Muscle of arm (tissue), 12 donors: ENCODE data around the gene PRDM5. TPM values are rescaled to one million over a fixed set of nuclear protein-coding genes. Genes with fewer than 3 reads are reported as not detected.

ENCODE experiments used
- DNase-seq: peaks from one replicate; pipeline ENCODE4 v3.0.0-alpha.2; 2013
- polyA plus RNA-seq, 12 donors: library from polyadenylated mRNA; unstranded; fragments of 120-200 nt; gene quantifications; one replicate each; pipeline ENCODE4 v1.2.1, GENCODE V29; 2013; ENCODE audit not compliant: insufficient read length in 12 of 12

PRDM5 gene
- polyA plus RNA-seq, 12 donors = 8.8 to 14.7 (median 12.2) TPM; not detected in 1

- DNase-seq = peak; percentile 25
Measured at GRCh38 chr4:120857312-120857711, 65.2 kb downstream of the PRDM5 start.

- no peak for DNase-seq
Measured at GRCh38 chr4:120856294-120856693, 66.2 kb downstream of the PRDM5 start.

GRCh38 chr4:120855307-120856001, 67.1 kb downstream of the PRDM5 start:
- no peak for DNase-seq

GRCh38 chr4:120853161-120853935, 69.2 kb downstream of the PRDM5 start:
- DNase-seq = no peak

GRCh38 chr4:120850018-120850599, 72.4 kb downstream of the PRDM5 start:
- peak; percentile 58 for DNase-seq

- DNase-seq = no peak
Measured at GRCh38 chr4:120847019-120847582, 75.4 kb downstream of the PRDM5 start.

- DNase-seq = no peak
Measured at GRCh38 chr4:120844528-120844921, 78.0 kb downstream of the PRDM5 start.

- no peak for DNase-seq
Measured at GRCh38 chr4:120843849-120844527, 78.5 kb downstream of the PRDM5 start.

- peak; percentile 38 for DNase-seq
Measured at GRCh38 chr4:120842031-120842430, 80.5 kb downstream of the PRDM5 start.

GRCh38 chr4:120841580-120841979, 80.9 kb downstream of the PRDM5 start:
- DNase-seq = no peak

GRCh38 chr4:120839974-120840751, 82.4 kb downstream of the PRDM5 start:
- no peak for DNase-seq

- no peak for DNase-seq
Measured at GRCh38 chr4:120839334-120839973, 83.1 kb downstream of the PRDM5 start.

- no peak for DNase-seq
Measured at GRCh38 chr4:120838784-120839183, 83.7 kb downstream of the PRDM5 start.

GRCh38 chr4:120837656-120838055, 84.9 kb downstream of the PRDM5 start:
- no peak for DNase-seq

- DNase-seq = no peak
Measured at GRCh38 chr4:120835342-120835741, 87.2 kb downstream of the PRDM5 start.

- DNase-seq = no peak
Measured at GRCh38 chr4:120830204-120830603, 92.3 kb downstream of the PRDM5 start.

GRCh38 chr4:120829113-120829831, 93.3 kb downstream of the PRDM5 start:
- no peak for DNase-seq

GRCh38 chr4:120826853-120827252, 95.7 kb downstream of the PRDM5 start:
- DNase-seq = no peak

GRCh38 chr4:120826449-120826848, 96.1 kb downstream of the PRDM5 start:
- DNase-seq = no peak

GRCh38 chr4:120824946-120825345, 97.6 kb downstream of the PRDM5 start:
- DNase-seq = no peak
